CD8-positive, alpha-beta memory T cell (primary cell): ENCODE results near the gene GRID1. TPM values are rescaled to one million over a fixed set of nuclear protein-coding genes. Genes with fewer than 3 reads are reported as not detected.

Source experiments
- CTCF ChIA-PET: fragments of 350-600 bp; sonication (Branson Sonifier 250); formaldehyde crosslinking; loops from one replicate; lab custom pipeline; 2021; ENCODE audit warnings: antibody characterized with exemption; lab: Charles Lee
- POLR2A ChIA-PET: fragments of 350-600 bp; sonication (Branson Sonifier 250); formaldehyde crosslinking; loops from one replicate; lab custom pipeline; 2021; ENCODE audit warnings: antibody characterized with exemption; lab: Charles Lee
- DNase-seq, 5 donors: peaks; one replicate each; pipeline versions ENCODE4 v3.0.0 to v3.0.0-alpha.2; 2020 to 2022; ENCODE audit warnings: mixed read lengths in 1 of 5
- H3K27ac ChIP-seq: one replicate; pipeline ENCODE4 v1.7.0; 2013; ENCODE audit warnings: low read depth, mild to moderate bottlenecking, low read length, moderate library complexity
- H3K27me3 ChIP-seq: 2 replicates; pipeline ENCODE4 v1.7.0; 2013; ENCODE audit warnings: low read length, mild to moderate bottlenecking; ENCODE audit not compliant: insufficient read depth, poor library complexity, severe bottlenecking
- H3K36me3 ChIP-seq: 2 replicates; pipeline ENCODE4 v1.7.0; 2013; ENCODE audit warnings: mild to moderate bottlenecking, low read length, moderate library complexity; ENCODE audit not compliant: insufficient read depth
- H3K4me1 ChIP-seq: 2 replicates; pipeline ENCODE4 v1.7.0; 2013; ENCODE audit warnings: mild to moderate bottlenecking, low read length, moderate library complexity; ENCODE audit not compliant: insufficient read depth
- H3K4me3 ChIP-seq: 2 replicates; pipeline ENCODE4 v1.7.0; 2013; ENCODE audit warnings: mild to moderate bottlenecking, low read length
- H3K9me3 ChIP-seq: 2 replicates; pipeline ENCODE4 v1.7.0; 2013; ENCODE audit warnings: mild to moderate bottlenecking, low read length
- H3K27ac Mint-ChIP-seq, 8 donors: one replicate each; pipeline ENCODE4 v1.8.0; 2020 to 2021; ENCODE audit warnings: mixed read lengths in 8 of 8, mild to moderate bottlenecking in 6 of 8, inconsistent platforms in 3 of 8, moderate library complexity in 3 of 8
- H3K27me3 Mint-ChIP-seq, 2 donors: one replicate each; pipeline ENCODE4 v1.8.0; 2020 to 2021; ENCODE audit warnings: mixed read lengths in 2 of 2, mild to moderate bottlenecking in 1 of 2, moderate library complexity in 1 of 2
- H3K36me3 Mint-ChIP-seq, 3 donors: one replicate each; pipeline ENCODE4 v1.8.0; 2020 to 2021; ENCODE audit warnings: mixed read lengths in 3 of 3, inconsistent platforms in 1 of 3, mild to moderate bottlenecking in 1 of 3
- H3K4me1 Mint-ChIP-seq, 3 donors: one replicate each; pipeline ENCODE4 v1.8.0; 2020 to 2021; ENCODE audit warnings: mixed read lengths in 3 of 3, inconsistent platforms in 1 of 3, mild to moderate bottlenecking in 1 of 3
- H3K4me3 Mint-ChIP-seq, 7 donors: one replicate each; pipeline ENCODE4 v1.8.0; 2020 to 2021; ENCODE audit warnings: mixed read lengths in 7 of 7, mild to moderate bottlenecking in 6 of 7, moderate library complexity in 4 of 7, inconsistent platforms in 2 of 7
- H3K9me3 Mint-ChIP-seq, 5 donors: one replicate each; pipeline ENCODE4 v1.8.0; 2020 to 2022; ENCODE audit warnings: mixed read lengths in 5 of 5, mild to moderate bottlenecking in 3 of 5, moderate library complexity in 2 of 5, inconsistent platforms in 1 of 5
- polyA plus RNA-seq: library from polyadenylated mRNA; unstranded; fragments of 300-500 nt; fragmentation: Illumina TruSeq; gene quantifications from one replicate; pipeline ENCODE4 v1.2.3, GENCODE V29; 2021
- total RNA-seq, 2 experiments: library from RNA; stranded (reverse); gene quantifications; one replicate each; pipeline ENCODE4 v1.2.3, GENCODE V29; 2021

The GRID1 gene
- total and polyA plus RNA-seq, 3 experiments from 2014 or later: not detected

DNA sequence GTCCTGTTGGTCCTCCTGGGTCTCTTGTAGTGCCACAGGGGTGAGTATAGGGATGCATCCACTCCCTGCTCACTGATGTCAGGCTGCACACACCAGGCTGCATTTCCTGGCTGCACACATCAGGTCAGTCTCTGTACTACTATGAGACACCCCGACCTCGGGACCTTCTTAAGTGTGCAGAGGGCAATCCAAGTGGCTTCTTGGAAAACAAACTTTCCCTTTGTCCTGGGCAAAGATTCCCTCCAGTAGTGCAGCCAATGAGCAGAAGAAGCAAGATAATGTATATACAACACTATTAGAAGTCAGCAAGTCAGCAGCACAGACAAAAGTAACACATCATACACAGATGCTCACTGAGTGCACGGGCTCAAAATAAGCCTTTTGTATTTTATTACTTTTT is 493.5 kb downstream of the GRID1 start:
- peaks cover 0 to 1% (median 0%) of the 10 kb centered on the region in 5 donors for H3K9me3 Mint-ChIP-seq
- Histone ChIP-seq H3K27me3 (no peaks in the 10 kb centered on the region), H3K36me3 (no peaks in the 10 kb centered on the region), H3K27ac (no peak overlapping the region), H3K4me3 (no peak overlapping the region), H3K9me3 (no peaks in the 10 kb centered on the region), H3K4me1 (no peaks in the 10 kb centered on the region)
- no peak overlapping the region for H3K27ac Mint-ChIP-seq
- no peaks in the 10 kb centered on the region for H3K36me3 Mint-ChIP-seq
- CTCF ChIA-PET: no interaction called here
- H3K4me1 Mint-ChIP-seq: no peaks in the 10 kb centered on the region
- DNase-seq: no peak
- POLR2A ChIA-PET: no interaction called here
- H3K27me3 Mint-ChIP-seq: peaks cover 0 to 1% of the 10 kb centered on the region in 2 donors
- H3K4me3 Mint-ChIP-seq: no peak overlapping the region

DNA sequence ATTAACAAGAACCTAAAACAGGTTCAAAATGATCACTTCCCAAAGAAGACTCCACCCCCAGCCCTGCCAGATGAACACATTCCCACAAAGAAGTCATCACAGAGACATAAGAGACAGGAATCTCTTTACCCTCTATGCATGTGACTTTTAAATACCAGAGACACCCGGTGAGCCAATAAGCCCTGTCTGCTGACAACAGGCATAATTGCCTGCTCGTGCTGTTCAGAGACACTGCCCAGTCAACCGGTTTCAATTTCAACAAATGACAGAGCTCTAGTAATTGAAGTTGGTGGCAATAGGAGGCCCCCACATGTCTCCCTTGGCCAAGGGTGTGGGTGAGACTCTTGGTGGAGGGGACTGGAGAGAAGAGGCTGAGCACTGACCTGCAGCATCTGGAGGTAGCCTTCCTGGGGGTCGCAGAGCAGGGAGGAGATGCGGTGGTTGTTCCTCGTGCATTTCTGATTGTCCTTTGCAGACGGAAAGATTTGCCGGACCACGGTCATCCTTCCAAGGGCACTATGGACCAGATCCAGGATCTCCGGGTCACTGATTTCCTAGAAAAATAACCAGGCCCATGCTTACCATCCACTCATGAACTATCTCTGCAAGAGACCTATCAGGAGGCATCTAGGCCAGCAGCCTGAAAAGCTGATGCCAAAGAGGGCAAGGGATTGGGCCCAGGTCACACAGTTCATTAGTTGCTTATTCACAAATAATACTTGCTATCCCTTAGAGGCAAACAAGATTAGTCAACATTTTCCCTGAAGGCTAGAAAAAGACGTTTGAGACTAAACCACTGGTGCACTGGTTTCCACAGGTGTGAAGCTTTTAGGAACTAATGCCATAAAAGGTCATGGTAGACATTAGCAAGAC is 497.7 kb downstream of the GRID1 start:
- no peaks in the 10 kb centered on the region for H3K9me3 ChIP-seq
- Mint-ChIP-seq H3K36me3 (no peaks in the 10 kb centered on the region), H3K4me3 (no peak overlapping the region), H3K27ac (no peak overlapping the region), H3K9me3 (no peaks in the 10 kb centered on the region), H3K27me3 (peaks cover 2 to 3% of the 10 kb centered on the region in 2 donors), H3K4me1 (no peaks in the 10 kb centered on the region)
- DNase-seq: no peak
- H3K4me1 ChIP-seq: no peaks in the 10 kb centered on the region
- no peaks in the 10 kb centered on the region for H3K27me3 ChIP-seq
- POLR2A ChIA-PET: no interaction called here
- H3K27ac ChIP-seq: no peak overlapping the region
- H3K36me3 ChIP-seq: no peaks in the 10 kb centered on the region
- CTCF ChIA-PET: no interaction called here
- H3K4me3 ChIP-seq: no peak overlapping the region

DNA sequence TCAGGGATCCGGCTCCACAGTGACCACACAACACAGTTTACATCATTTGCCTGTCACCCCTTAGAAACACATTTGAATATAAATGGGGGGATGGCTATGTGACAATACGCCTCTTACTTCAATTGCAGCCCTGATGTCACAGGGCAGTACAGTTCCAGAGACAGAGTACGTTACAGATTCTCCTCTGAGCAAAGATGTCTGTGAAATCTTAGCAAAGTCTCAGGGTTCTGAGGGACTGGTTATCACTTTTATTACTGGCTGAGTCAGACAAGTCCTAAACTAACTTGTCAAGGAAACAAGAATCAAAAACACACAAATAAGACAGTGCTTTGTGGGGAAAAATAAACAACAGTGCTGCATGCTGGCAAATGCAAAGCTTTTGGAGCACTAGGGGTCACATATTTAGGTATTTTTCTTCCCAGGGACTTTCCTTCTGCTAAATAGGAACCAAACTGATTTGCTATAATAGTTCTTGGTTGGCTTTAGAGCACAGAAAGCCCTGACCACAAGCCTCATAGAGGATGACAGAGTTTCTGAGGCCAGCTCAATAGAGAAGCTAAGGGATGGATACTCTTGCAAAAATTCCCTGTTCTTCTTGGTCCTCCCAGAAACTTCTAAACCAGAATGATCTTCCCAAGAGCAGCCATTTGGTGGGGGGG is 501.6 kb downstream of the GRID1 start:
- no peaks in the 10 kb centered on the region for H3K9me3 Mint-ChIP-seq
- peaks cover 2 to 7% of the 10 kb centered on the region in 2 donors for H3K27me3 Mint-ChIP-seq
- Histone ChIP-seq H3K4me1 (no peaks in the 10 kb centered on the region), H3K4me3 (no peak overlapping the region), H3K36me3 (no peaks in the 10 kb centered on the region), H3K9me3 (no peaks in the 10 kb centered on the region), H3K27ac (no peak overlapping the region), H3K27me3 (no peaks in the 10 kb centered on the region)
- H3K27ac Mint-ChIP-seq: no peak overlapping the region
- ChIA-PET CTCF (interaction anchor here (1.0 kb wide), 1 partner anchor 9 kb away, joined by 3 read pairs; no protein-coding TSS in a partner anchor), POLR2A (no interaction called here)
- no peaks in the 10 kb centered on the region for H3K36me3 Mint-ChIP-seq
- no peaks in the 10 kb centered on the region for H3K4me1 Mint-ChIP-seq
- no peak for DNase-seq
- H3K4me3 Mint-ChIP-seq: no peak overlapping the region

DNA sequence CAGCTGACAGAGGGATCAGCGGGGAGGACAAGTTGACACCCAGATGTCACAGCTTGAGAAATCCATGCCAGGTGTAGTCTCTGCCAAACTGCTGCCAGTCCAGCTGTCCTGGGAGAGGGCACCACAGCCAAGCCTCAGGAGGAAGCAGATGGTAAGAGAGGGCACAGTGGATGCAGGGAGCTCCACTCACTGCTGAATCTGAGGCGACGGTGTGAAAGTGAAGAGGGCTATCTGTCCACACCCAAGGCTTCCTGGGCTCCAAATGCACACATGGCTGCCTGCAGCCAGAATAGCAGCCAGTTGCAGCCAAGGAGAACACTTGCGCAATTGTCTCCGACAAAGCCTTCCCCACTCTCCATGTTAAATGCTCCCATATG is 502.4 kb downstream of the GRID1 start:
- Mint-ChIP-seq H3K4me1 (no peaks in the 10 kb centered on the region), H3K27me3 (peaks cover 2 to 7% of the 10 kb centered on the region in 2 donors), H3K4me3 (no peak overlapping the region), H3K36me3 (no peaks in the 10 kb centered on the region), H3K9me3 (peaks cover 0 to under 1% (median 0%) of the 10 kb centered on the region in 5 donors), H3K27ac (no peak overlapping the region)
- DNase-seq: no peak
- Histone ChIP-seq H3K36me3 (no peaks in the 10 kb centered on the region), H3K27ac (no peak overlapping the region), H3K4me1 (no peaks in the 10 kb centered on the region), H3K4me3 (no peak overlapping the region), H3K9me3 (no peaks in the 10 kb centered on the region), H3K27me3 (no peaks in the 10 kb centered on the region)
- ChIA-PET CTCF (interaction anchor here (1.0 kb wide), 1 partner anchor 8 kb away, joined by 3 read pairs; no protein-coding TSS in a partner anchor), POLR2A (no interaction called here)

DNA sequence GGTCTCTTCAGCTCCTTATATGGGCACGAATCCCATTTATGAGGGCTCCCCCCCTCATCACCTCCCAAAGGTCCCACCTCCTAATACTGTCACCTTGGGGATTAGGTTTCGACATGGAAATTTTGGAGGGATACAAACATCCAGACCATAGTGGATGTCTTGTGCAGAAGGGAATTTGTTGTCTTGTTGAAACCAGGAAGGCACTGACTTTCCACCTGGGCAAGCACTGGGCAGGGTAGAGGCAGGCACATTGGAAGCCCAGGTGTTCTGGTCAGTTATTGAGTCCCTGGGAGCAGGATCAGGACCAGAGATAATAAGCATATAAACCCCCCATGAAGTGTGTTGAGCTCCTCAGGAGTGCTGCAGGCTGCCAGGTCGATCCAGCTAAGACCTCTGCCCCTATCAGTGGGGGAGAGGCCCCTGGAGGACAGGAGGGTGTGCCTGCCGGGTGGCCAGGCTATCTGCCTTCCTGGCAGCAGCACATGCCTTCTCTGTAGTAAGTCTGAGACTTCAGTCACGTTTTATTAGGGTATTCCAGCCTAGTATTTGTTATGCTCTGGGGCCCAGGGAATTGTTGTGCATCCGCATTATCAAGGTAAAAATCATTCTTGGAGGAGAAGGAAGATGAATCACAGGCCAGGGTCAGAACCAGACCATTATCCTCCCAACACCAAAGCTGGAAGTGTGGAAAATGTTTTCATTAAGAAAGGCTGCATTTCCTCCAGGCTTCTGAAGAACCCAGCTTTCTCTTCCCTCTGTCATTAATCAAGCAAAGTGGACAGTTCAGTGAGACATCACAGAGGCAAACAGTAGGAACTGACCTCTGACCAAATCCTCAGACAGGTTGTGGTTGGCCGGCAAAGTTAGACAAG is 503.1 kb downstream of the GRID1 start:
- POLR2A ChIA-PET: no interaction called here
- CTCF ChIA-PET: no interaction called here
- H3K27ac ChIP-seq: no peak overlapping the region
- Mint-ChIP-seq H3K4me1 (no peaks in the 10 kb centered on the region), H3K9me3 (peaks cover 0 to 3% (median 0%) of the 10 kb centered on the region in 5 donors), H3K36me3 (no peaks in the 10 kb centered on the region), H3K27ac (peak overlapping the region in 1 of 8 donors; percentile 38), H3K4me3 (no peak overlapping the region), H3K27me3 (peaks cover 2 to 7% of the 10 kb centered on the region in 2 donors)
- H3K4me1 ChIP-seq: no peaks in the 10 kb centered on the region
- H3K9me3 ChIP-seq: no peaks in the 10 kb centered on the region
- H3K36me3 ChIP-seq: no peaks in the 10 kb centered on the region
- DNase-seq: no peak
- no peaks in the 10 kb centered on the region for H3K27me3 ChIP-seq
- H3K4me3 ChIP-seq: no peak overlapping the region

DNA sequence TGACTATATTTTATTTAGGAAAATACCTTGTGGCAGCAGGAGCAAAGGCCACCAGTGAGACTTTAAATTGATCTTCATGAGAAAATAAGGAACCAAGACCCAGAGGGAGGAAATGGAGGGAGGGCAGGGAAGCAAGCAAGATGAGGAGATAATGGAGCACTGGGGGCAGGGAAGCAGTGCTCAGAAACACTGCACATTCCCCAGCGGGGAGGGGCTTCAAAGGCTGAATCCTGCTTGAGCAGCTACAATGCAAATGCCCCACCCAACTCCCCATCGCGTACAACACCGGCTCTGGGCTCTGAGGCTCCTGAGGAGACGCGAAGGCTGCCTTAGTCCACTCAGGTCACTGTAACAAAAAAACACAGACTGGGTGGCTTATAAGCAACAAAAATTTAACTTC is 503.8 kb downstream of the GRID1 start:
- ChIA-PET CTCF (no interaction called here), POLR2A (no interaction called here)
- no peaks in the 10 kb centered on the region for H3K4me1 Mint-ChIP-seq
- H3K36me3 Mint-ChIP-seq: no peaks in the 10 kb centered on the region
- H3K27me3 Mint-ChIP-seq: peaks cover 3 to 7% of the 10 kb centered on the region in 2 donors
- H3K27ac ChIP-seq: no peak overlapping the region
- no peak overlapping the region for H3K27ac Mint-ChIP-seq
- H3K9me3 Mint-ChIP-seq: peaks cover 0 to 3% (median 0%) of the 10 kb centered on the region in 5 donors
- no peaks in the 10 kb centered on the region for H3K4me1 ChIP-seq
- H3K36me3 ChIP-seq: no peaks in the 10 kb centered on the region
- H3K4me3 Mint-ChIP-seq: no peak overlapping the region
- no peaks in the 10 kb centered on the region for H3K27me3 ChIP-seq
- no peaks in the 10 kb centered on the region for H3K9me3 ChIP-seq
- DNase-seq: no peak
- no peak overlapping the region for H3K4me3 ChIP-seq

DNA sequence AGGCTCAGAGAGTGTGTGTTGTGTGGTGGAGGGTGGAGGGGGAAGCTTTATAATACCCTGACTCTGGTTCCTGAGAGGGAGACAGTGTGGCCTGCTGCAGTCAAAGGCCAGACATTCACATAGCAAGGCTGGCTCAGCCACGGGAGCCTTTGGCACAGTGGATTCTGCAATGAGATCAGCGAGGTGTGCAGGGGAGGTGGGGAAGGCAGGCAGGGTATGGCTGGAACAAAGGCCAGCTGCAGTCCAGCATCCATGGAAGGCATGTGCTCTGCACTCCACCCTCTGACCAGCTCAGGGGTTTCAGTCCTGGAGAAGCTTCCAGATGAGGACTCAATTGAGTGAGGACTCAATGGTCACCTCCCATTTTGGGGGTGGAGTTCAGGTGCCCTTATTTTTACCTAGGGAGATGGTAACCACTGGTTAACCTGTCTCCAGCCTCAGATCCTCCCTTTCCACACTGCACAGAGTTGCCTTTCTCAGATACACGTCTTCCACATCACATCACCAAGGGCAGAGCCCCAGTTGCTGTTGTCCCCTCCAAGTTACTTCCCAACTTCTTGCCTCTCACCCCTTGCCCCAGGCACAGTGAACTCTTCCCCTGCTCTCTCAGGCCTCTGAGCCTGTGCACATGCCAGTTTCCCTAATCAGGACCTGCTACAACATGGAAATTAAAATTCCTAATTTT is 504.9 kb downstream of the GRID1 start:
- Mint-ChIP-seq H3K4me3 (no peak overlapping the region), H3K9me3 (peaks cover 0 to 3% (median 0%) of the 10 kb centered on the region in 5 donors), H3K27me3 (peaks cover 3 to 7% of the 10 kb centered on the region in 2 donors), H3K4me1 (no peaks in the 10 kb centered on the region), H3K36me3 (no peaks in the 10 kb centered on the region), H3K27ac (no peak overlapping the region)
- no peak for DNase-seq
- H3K4me3 ChIP-seq: no peak overlapping the region
- no peaks in the 10 kb centered on the region for H3K9me3 ChIP-seq
- ChIA-PET POLR2A (no interaction called here), CTCF (no interaction called here)
- no peaks in the 10 kb centered on the region for H3K4me1 ChIP-seq
- no peak overlapping the region for H3K27ac ChIP-seq
- H3K27me3 ChIP-seq: no peaks in the 10 kb centered on the region
- H3K36me3 ChIP-seq: no peaks in the 10 kb centered on the region
